GM23338 (cell line): Measurements from ENCODE around the gene COL25A1. TPM values are rescaled to one million over a fixed set of nuclear protein-coding genes. Genes with fewer than 3 reads are reported as not detected.

ENCODE experiments used
- ATAC-seq: fragments of 200-7000 bp; cut with Tn5 transposase; 3 replicates; pipeline ENCODE4 v1.9.1; 2020
- DNase-seq: peaks from one replicate; pipeline ENCODE4 v3.0.0-alpha.2; 2015; ENCODE audit warnings: low spot score
- H2AFZ ChIP-seq: fragments of 200-600 bp; sonication (generic); 2 replicates; pipeline ENCODE4 v1.8.0; 2016; ENCODE audit warnings: antibody characterized with exemption, mild to moderate bottlenecking, moderate library complexity
- H3F3A ChIP-seq: fragments of 200-600 bp; sonication (generic); replicated peaks from 2 replicates; pipeline ENCODE4 v1.8.0; 2017; ENCODE audit warnings: antibody characterized with exemption, mixed run types, low read depth
- H3K27ac ChIP-seq: fragments of 200-600 bp; sonication (generic); 2 replicates; pipeline ENCODE4 v1.6.1; 2016; ENCODE audit warnings: low read depth
- H3K27me3 ChIP-seq: fragments of 200-600 bp; sonication (generic); 2 replicates; pipeline ENCODE4 v1.8.0; 2016; ENCODE audit warnings: mild to moderate bottlenecking, mixed run types, moderate library complexity; ENCODE audit not compliant: insufficient read depth
- H3K36me3 ChIP-seq: fragments of 200-600 bp; sonication (generic); 2 replicates; pipeline ENCODE4 v1.8.0; 2016; ENCODE audit warnings: mild to moderate bottlenecking; ENCODE audit not compliant: insufficient read depth
- H3K4me1 ChIP-seq: fragments of 200-600 bp; sonication (generic); 2 replicates; pipeline ENCODE4 v1.8.0; 2016; ENCODE audit warnings: mild to moderate bottlenecking, moderate library complexity; ENCODE audit not compliant: insufficient read depth
- H3K4me2 ChIP-seq: fragments of 200-600 bp; sonication (generic); 2 replicates; pipeline ENCODE4 v1.7.1; 2017; ENCODE audit warnings: mixed run types
- H3K4me3 ChIP-seq: fragments of 200-600 bp; sonication (generic); 2 replicates; pipeline ENCODE4 v1.6.1; 2016; ENCODE audit warnings: mixed run types
- H3K79me2 ChIP-seq: fragments of 200-600 bp; sonication (generic); replicated peaks from 2 replicates; pipeline ENCODE4 v1.8.0; 2017; ENCODE audit warnings: mild to moderate bottlenecking; ENCODE audit not compliant: insufficient read depth
- H3K9me2 ChIP-seq: fragments of 200-600 bp; sonication (generic); 2 replicates; pipeline ENCODE4 v1.8.0; 2017; ENCODE audit not compliant: insufficient read depth
- H4K20me1 ChIP-seq: fragments of 200-600 bp; sonication (generic); replicated peaks from 2 replicates; pipeline ENCODE4 v1.8.0; 2017; ENCODE audit warnings: mild to moderate bottlenecking; ENCODE audit not compliant: insufficient read depth
- H3K27ac Mint-ChIP-seq: 2 replicates; pipeline ENCODE4 v1.8.0; 2020; ENCODE audit warnings: inconsistent platforms, mild to moderate bottlenecking, moderate library complexity, mixed read lengths
- H3K27me3 Mint-ChIP-seq: 3 replicates; pipeline ENCODE4 v1.8.0; 2022; ENCODE audit warnings: low read depth, mild to moderate bottlenecking, moderate library complexity, mixed read lengths, inconsistent platforms; ENCODE audit not compliant: insufficient read depth, poor library complexity
- H3K36me3 Mint-ChIP-seq: 3 replicates; pipeline ENCODE4 v1.8.0; 2021; ENCODE audit warnings: low read depth, mild to moderate bottlenecking, inconsistent platforms, moderate library complexity, mixed read lengths
- H3K4me1 Mint-ChIP-seq: 3 replicates; pipeline ENCODE4 v1.8.0; 2020; ENCODE audit warnings: mild to moderate bottlenecking, inconsistent platforms, mixed read lengths
- H3K4me3 Mint-ChIP-seq: 3 replicates; pipeline ENCODE4 v1.8.0; 2021; ENCODE audit warnings: moderate library complexity, mild to moderate bottlenecking, inconsistent platforms, mixed read lengths
- H3K9me3 Mint-ChIP-seq: 3 replicates; pipeline ENCODE4 v1.8.0; 2020; ENCODE audit warnings: moderate library complexity, mild to moderate bottlenecking, inconsistent platforms, mixed read lengths
- CREB1 ChIP-seq: fragments of 250-450 bp; sonication (Bioruptor Pico); IDR thresholded peaks from 2 replicates; pipeline ENCODE4 v1.5.0; 2020; ENCODE audit warnings: low read depth, mild to moderate bottlenecking, moderate library complexity
- CTCF ChIP-seq, 2 experiments: fragments of 200-600 bp in 1 of 2; sonication (generic) in 1 of 2; conservative IDR thresholded peaks; 2 replicates each; pipeline versions ENCODE4 v1.5.1 to v1.6.1; 2016 to 2017; ENCODE audit warnings: antibody characterized with exemption in 2 of 2, low read depth in 2 of 2, mild to moderate bottlenecking in 2 of 2, moderate library complexity in 1 of 2
- EZH2 ChIP-seq: fragments of 200-600 bp; sonication (generic); IDR thresholded peaks from one replicate; pipeline ENCODE4 v1.8.0; 2017; ENCODE audit warnings: antibody characterized with exemption, mild to moderate bottlenecking, low read depth; ENCODE audit not compliant: unreplicated experiment
- EZH2phosphoT487 ChIP-seq: fragments of 200-600 bp; sonication (generic); IDR thresholded peaks from one replicate; pipeline ENCODE4 v1.8.1; 2018; ENCODE audit warnings: antibody characterized with exemption; ENCODE audit not compliant: unreplicated experiment
- JUNB ChIP-seq: IDR thresholded peaks from one replicate; pipeline ENCODE4 v1.6.1; 2016; ENCODE audit warnings: antibody characterized with exemption; ENCODE audit not compliant: unreplicated experiment
- NANOG ChIP-seq: IDR thresholded peaks from 2 replicates; pipeline ENCODE4 v1.6.1; 2016; ENCODE audit warnings: antibody characterized with exemption, borderline replicate concordance
- POLR2AphosphoS5 ChIP-seq: IDR thresholded peaks from 2 replicates; pipeline ENCODE4 v1.6.1; 2016; ENCODE audit warnings: antibody characterized with exemption, low read depth
- REST ChIP-seq: IDR thresholded peaks from one replicate; pipeline ENCODE4 v1.6.1; 2018; ENCODE audit warnings: antibody characterized with exemption; ENCODE audit not compliant: unreplicated experiment
- STAT1 ChIP-seq: IDR thresholded peaks from one replicate; pipeline ENCODE4 v1.6.1; 2016; ENCODE audit warnings: antibody characterized with exemption; ENCODE audit not compliant: unreplicated experiment
- ZNF114 ChIP-seq: fragments of 250-450 bp; sonication (Bioruptor Pico); IDR thresholded peaks from 2 replicates; pipeline ENCODE4 v1.5.0; 2020; ENCODE audit warnings: mild to moderate bottlenecking, moderate library complexity
- ZNF331 ChIP-seq: fragments of 250-450 bp; sonication (Bioruptor Pico); IDR thresholded peaks from 2 replicates; pipeline ENCODE4 v1.5.0; 2020; ENCODE audit warnings: low read depth, mild to moderate bottlenecking, moderate library complexity
- ZNF462 ChIP-seq: fragments of 250-450 bp; sonication (Bioruptor Pico); IDR thresholded peaks from 2 replicates; pipeline ENCODE4 v1.5.0; 2020; ENCODE audit warnings: mild to moderate bottlenecking, moderate library complexity
- polyA plus RNA-seq: library from polyadenylated mRNA; unstranded; fragments of >200 nt; fragmentation: Nextera tagmentation; extraction: Ambion mirVana; gene quantifications from 2 replicates; pipeline ENCODE4 v1.2.1, GENCODE V29; 2016
- total RNA-seq: library from RNA; depleted of rRNA; stranded (reverse); fragments of >200 nt; shearing (Covaris generic); gene quantifications from 2 replicates; pipeline ENCODE4 v1.2.3, GENCODE V29; 2014
- TF ChIP-seq, protein P1 (sequence below): IDR thresholded peaks from 2 replicates; pipeline ENCODE4 v1.6.1; 2016; ENCODE audit warnings: antibody characterized with exemption

Gene COL25A1
- total and polyA plus RNA-seq, 2 experiments from 2014 or later, result 3.9 to 5.6 TPM

GRCh38 chr4:109321232-109321631 lies 18.8 kb upstream of the COL25A1 start:
- peaks cover 2% of the 10 kb centered on the region for H3K27me3 Mint-ChIP-seq
- TF ChIP-seq NANOG (no peak), CREB1 (CRISPR knock-in tag) (no peak), EZH2phosphoT487 (no peak), REST (no peak), STAT1 (no peak), JUNB (no peak), CTCF (conservative IDR thresholded peaks at IDR 0.05; ENCODE audit: low read depth in 2 of 2) (no peak), EZH2 (no peak), ZNF331 (no peak), POLR2AphosphoS5 (no peak), ZNF114 (no peak), ZNF462 (CRISPR knock-in tag) (no peak)
- TF ChIP-seq, protein P1, sequence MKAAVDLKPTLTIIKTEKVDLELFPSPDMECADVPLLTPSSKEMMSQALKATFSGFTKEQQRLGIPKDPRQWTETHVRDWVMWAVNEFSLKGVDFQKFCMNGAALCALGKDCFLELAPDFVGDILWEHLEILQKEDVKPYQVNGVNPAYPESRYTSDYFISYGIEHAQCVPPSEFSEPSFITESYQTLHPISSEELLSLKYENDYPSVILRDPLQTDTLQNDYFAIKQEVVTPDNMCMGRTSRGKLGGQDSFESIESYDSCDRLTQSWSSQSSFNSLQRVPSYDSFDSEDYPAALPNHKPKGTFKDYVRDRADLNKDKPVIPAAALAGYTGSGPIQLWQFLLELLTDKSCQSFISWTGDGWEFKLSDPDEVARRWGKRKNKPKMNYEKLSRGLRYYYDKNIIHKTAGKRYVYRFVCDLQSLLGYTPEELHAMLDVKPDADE, result no peak
- Histone ChIP-seq H3K36me3 (peaks cover 5% of the 10 kb centered on the region), H3K4me1 (no peaks in the 10 kb centered on the region), H3F3A (no peaks in the 10 kb centered on the region), H2AFZ (no peak overlapping the region), H3K27me3 (no peaks in the 10 kb centered on the region), H3K79me2 (no peaks in the 10 kb centered on the region), H4K20me1 (no peaks in the 10 kb centered on the region), H3K4me3 (no peak overlapping the region), H3K27ac (no peak overlapping the region), H3K4me2 (no peak overlapping the region), H3K9me2 (peaks cover 9% of the 10 kb centered on the region; the same call in 1 of the 2 replicates)
- H3K9me3 Mint-ChIP-seq, result peaks cover 40% of the 10 kb centered on the region
- DNase-seq (no peak), ATAC-seq (no peak)
- H3K27ac Mint-ChIP-seq, result no peak overlapping the region
- H3K4me3 Mint-ChIP-seq, result no peak overlapping the region
- peaks cover 25% of the 10 kb centered on the region for H3K36me3 Mint-ChIP-seq
- no peaks in the 10 kb centered on the region for H3K4me1 Mint-ChIP-seq
